Gastrocnemius medialis (tissue), 4 donors: Measurements from ENCODE around the gene ZNF521. TPM values are rescaled to one million over a fixed set of nuclear protein-coding genes. Genes with fewer than 3 reads are reported as not detected.

Experiments
- ATAC-seq, 2 donors: fragments of 150-250 bp; one replicate each; pipeline ENCODE4 v1.9.1; 2016
- DNase-seq, 2 donors: peaks; one replicate each; pipeline ENCODE4 v3.0.0-alpha.2; 2019
- H3K27ac ChIP-seq, 4 donors: fragments of 200-600 bp; sonication (generic); 1 replicate in 1 of 4; 2 replicates in 3 of 4; pipeline ENCODE4 v1.5.1; 2016 to 2018; ENCODE audit warnings: mild to moderate bottlenecking in 2 of 4, moderate library complexity in 1 of 4
- H3K27me3 ChIP-seq, 3 donors: fragments of 200-600 bp; sonication (generic) in 2 of 3; 1 replicate in 1 of 3; 2 replicates in 2 of 3; pipeline versions ENCODE4 v1.5.1 to v1.6.0; 2016 to 2019; ENCODE audit warnings: mild to moderate bottlenecking in 1 of 3, moderate library complexity in 1 of 3
- H3K36me3 ChIP-seq, 2 donors: fragments of 200-600 bp; sonication (generic) in 1 of 2; one replicate each; pipeline ENCODE4 v1.5.1; 2017 to 2018
- H3K4me1 ChIP-seq, 2 donors: fragments of 200-600 bp; sonication (generic) in 1 of 2; one replicate each; pipeline ENCODE4 v1.5.1; 2016 to 2017; ENCODE audit warnings: mild to moderate bottlenecking in 2 of 2
- H3K4me3 ChIP-seq, 4 donors: fragments of 200-600 bp; sonication (generic) in 3 of 4; 1 replicate in 1 of 4; 2 replicates in 3 of 4; pipeline ENCODE4 v1.5.1; 2016 to 2019; ENCODE audit warnings: mild to moderate bottlenecking in 2 of 4
- H3K9me3 ChIP-seq, 3 donors: fragments of 200-600 bp; sonication (generic) in 2 of 3; 1 replicate in 1 of 3; 2 replicates in 2 of 3; pipeline ENCODE4 v1.5.1; 2016 to 2019
- POLR2A ChIP-seq, 2 donors: fragments of 450-650 bp; IDR thresholded peaks; one replicate each; pipeline ENCODE4 v1.6.1; 2017; ENCODE audit warnings: antibody characterized with exemption in 2 of 2, mild to moderate bottlenecking in 2 of 2, moderate library complexity in 2 of 2
- in situ Hi-C, 4 donors: fragments of 200-750 bp; cut with MboI; loops; one replicate each; pipeline versions ENCODE4 v1.15.0 to v1.8.0; 2017; ENCODE audit warnings: low sequenced_read_pairs in 4 of 4
- intact Hi-C: fragments of 100-400 bp; cut with DNase I; formaldehyde crosslinking; loops from one replicate; pipeline ENCODE4 v1.15.1; 2023; ENCODE audit warnings: low total_unique reads
- total RNA-seq, 4 donors: library from RNA; depleted of rRNA; stranded (reverse); fragments of >200 nt; gene quantifications; one replicate each; pipeline versions ENCODE4 v1.1.0 to v1.2.3, GENCODE V29; 2016
- TF ChIP-seq, protein P1 (sequence below), 5 experiments: fragments of 450-650 bp in 3 of 5; fragments of 200-600 bp in 2 of 5; sonication (generic) in 2 of 5; IDR thresholded peaks in 4 of 5; conservative IDR thresholded peaks in 1 of 5; 1 replicate in 4 of 5; 2 replicates in 1 of 5; pipeline ENCODE4 v1.5.1; 2016 to 2019; ENCODE audit warnings: antibody characterized with exemption in 5 of 5, mild to moderate bottlenecking in 3 of 5, moderate library complexity in 3 of 5

ZNF521 gene
- total RNA-seq, 4 donors from 2014 or later = 3.5 to 15.6 (median 4.7) TPM

DNA sequence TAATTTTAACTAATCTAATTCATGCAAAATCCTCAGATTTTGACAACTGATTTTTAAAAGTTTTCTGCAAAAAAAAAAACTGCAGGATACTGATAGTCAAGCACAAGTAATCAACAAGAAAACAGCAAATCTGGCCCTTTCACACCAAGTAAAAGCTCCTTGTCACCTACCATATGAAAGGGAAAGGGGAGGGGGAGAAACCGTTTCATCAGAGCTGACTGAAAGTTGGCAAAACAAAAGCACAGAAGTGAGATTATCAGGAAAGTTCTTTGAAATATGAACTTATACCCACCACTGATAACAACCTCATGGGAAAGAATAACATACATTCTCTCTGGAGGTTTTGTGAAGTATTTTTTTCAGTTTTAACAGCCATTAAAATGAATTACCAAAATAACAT lies 38.7 kb downstream of the ZNF521 start:
- in situ Hi-C loops (no loop called here), intact Hi-C loops (no loop called here)
- Histone ChIP-seq H3K36me3 (no peaks in the 10 kb centered on the region), H3K4me3 (no peak overlapping the region), H3K4me1 (no peaks in the 10 kb centered on the region), H3K9me3 (no peaks in the 10 kb centered on the region), H3K27me3 (no peaks in the 10 kb centered on the region), H3K27ac (no peak overlapping the region)
- ATAC-seq = no peak
- DNase-seq = no peak
- no peak for TF ChIP-seq POLR2A (IDR thresholded peaks at IDR 0.05)

- intact Hi-C loops = no loop called here
- ATAC-seq = no peak
Measured at GRCh38 chr18:25310045-25310444, 41.9 kb downstream of the ZNF521 start.

DNA sequence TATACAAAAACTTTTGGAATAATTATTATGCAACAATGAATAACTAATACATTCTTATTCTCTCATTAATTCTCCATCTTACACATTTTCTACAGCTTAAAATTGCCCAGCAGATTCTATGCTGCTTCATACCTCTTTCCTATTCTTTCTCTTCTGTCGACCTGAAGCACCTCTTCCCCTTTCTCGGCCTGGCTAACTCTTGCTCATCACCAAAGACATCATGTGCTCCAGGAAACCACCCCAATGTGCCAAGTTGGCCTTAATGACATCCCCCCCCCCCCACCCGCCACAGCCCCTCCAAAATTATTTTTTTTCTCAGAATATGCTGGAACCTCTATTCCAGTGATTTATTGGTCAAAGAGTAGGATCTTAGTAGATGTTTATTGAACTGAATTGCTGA lies 43.6 kb downstream of the ZNF521 start:
- no peak overlapping the region for H3K27ac ChIP-seq
- H3K4me1 ChIP-seq = no peaks in the 10 kb centered on the region
- intact Hi-C loops = no loop called here
- no peaks in the 10 kb centered on the region for H3K9me3 ChIP-seq
- DNase-seq (no peak), ATAC-seq (no peak)
- H3K4me3 ChIP-seq = no peak overlapping the region
- in situ Hi-C loops = no loop called here
- no peaks in the 10 kb centered on the region for H3K36me3 ChIP-seq
- no peaks in the 10 kb centered on the region for H3K27me3 ChIP-seq
- no peak for TF ChIP-seq POLR2A (IDR thresholded peaks at IDR 0.05)
- TF ChIP-seq, protein P1, sequence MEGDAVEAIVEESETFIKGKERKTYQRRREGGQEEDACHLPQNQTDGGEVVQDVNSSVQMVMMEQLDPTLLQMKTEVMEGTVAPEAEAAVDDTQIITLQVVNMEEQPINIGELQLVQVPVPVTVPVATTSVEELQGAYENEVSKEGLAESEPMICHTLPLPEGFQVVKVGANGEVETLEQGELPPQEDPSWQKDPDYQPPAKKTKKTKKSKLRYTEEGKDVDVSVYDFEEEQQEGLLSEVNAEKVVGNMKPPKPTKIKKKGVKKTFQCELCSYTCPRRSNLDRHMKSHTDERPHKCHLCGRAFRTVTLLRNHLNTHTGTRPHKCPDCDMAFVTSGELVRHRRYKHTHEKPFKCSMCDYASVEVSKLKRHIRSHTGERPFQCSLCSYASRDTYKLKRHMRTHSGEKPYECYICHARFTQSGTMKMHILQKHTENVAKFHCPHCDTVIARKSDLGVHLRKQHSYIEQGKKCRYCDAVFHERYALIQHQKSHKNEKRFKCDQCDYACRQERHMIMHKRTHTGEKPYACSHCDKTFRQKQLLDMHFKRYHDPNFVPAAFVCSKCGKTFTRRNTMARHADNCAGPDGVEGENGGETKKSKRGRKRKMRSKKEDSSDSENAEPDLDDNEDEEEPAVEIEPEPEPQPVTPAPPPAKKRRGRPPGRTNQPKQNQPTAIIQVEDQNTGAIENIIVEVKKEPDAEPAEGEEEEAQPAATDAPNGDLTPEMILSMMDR (IDR thresholded peaks at IDR 0.05 in 4 of 5, conservative IDR thresholded peaks at IDR 0.05 in 1 of 5) = no peak

More at GRCh38 chr18:25310045-25310444, 41.9 kb downstream of the ZNF521 start:
- in situ Hi-C loops = no loop called here
- Histone ChIP-seq H3K36me3 (no peaks in the 10 kb centered on the region), H3K4me1 (no peaks in the 10 kb centered on the region), H3K27ac (no peak overlapping the region), H3K27me3 (no peaks in the 10 kb centered on the region), H3K4me3 (no peak overlapping the region), H3K9me3 (no peaks in the 10 kb centered on the region)
- no peak for DNase-seq
- TF ChIP-seq, protein P1 (IDR thresholded peaks at IDR 0.05 in 4 of 5, conservative IDR thresholded peaks at IDR 0.05 in 1 of 5) = peak in 1 of 5 experiments; percentile 11
- no peak for TF ChIP-seq POLR2A (IDR thresholded peaks at IDR 0.05)

DNA sequence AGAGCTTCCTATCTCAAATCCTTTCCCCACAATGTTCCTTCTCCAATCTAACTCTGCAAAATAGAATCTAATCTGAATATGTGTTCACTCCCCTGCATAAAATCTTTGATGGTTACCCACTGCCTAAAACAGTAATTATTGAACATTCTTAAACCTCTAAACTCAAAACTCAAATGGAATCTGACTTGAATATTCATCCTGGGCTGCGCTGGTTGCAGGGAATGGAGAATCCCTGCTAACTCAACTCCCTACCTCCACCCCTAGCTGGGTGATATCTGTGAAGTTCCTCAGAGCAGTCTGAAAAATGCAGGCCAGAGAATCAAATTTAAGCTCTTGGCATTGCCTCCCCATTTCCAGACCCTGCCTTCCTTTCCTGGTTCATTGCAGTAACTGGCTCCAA lies 44.8 kb downstream of the ZNF521 start:
- TF ChIP-seq, protein P1 (IDR thresholded peaks at IDR 0.05 in 4 of 5, conservative IDR thresholded peaks at IDR 0.05 in 1 of 5) = no peak
- no peak for TF ChIP-seq POLR2A (IDR thresholded peaks at IDR 0.05)
- Histone ChIP-seq H3K9me3 (no peaks in the 10 kb centered on the region), H3K4me1 (no peaks in the 10 kb centered on the region), H3K4me3 (no peak overlapping the region), H3K27ac (no peak overlapping the region), H3K36me3 (no peaks in the 10 kb centered on the region), H3K27me3 (no peaks in the 10 kb centered on the region)
- ATAC-seq (no peak), DNase-seq (no peak)
- intact Hi-C loops = no loop called here
- in situ Hi-C loops = no loop called here

GRCh38 chr18:25306671-25307070 lies 45.3 kb downstream of the ZNF521 start:
- Histone ChIP-seq H3K27me3 (no peaks in the 10 kb centered on the region), H3K4me3 (no peak overlapping the region), H3K27ac (no peak overlapping the region), H3K9me3 (no peaks in the 10 kb centered on the region), H3K4me1 (no peaks in the 10 kb centered on the region), H3K36me3 (no peaks in the 10 kb centered on the region)
- in situ Hi-C loops = no loop called here
- DNase-seq (no peak), ATAC-seq (no peak)
- TF ChIP-seq POLR2A (IDR thresholded peaks at IDR 0.05) = no peak
- TF ChIP-seq, protein P1 (IDR thresholded peaks at IDR 0.05 in 4 of 5, conservative IDR thresholded peaks at IDR 0.05 in 1 of 5) = no peak
- intact Hi-C loops = no loop called here
